ENCODE results near the gene SPOCD1. TPM values are rescaled to one million over a fixed set of nuclear protein-coding genes. Genes with fewer than 3 reads are reported as not detected.
A peak's percentile ranks its signal among the peaks of the same experiment; 100 is the strongest.

SPOCD1 gene
- total RNA-seq, 2 experiments from 2014 or later, result 0.60 to 1.0 TPM

DNA sequence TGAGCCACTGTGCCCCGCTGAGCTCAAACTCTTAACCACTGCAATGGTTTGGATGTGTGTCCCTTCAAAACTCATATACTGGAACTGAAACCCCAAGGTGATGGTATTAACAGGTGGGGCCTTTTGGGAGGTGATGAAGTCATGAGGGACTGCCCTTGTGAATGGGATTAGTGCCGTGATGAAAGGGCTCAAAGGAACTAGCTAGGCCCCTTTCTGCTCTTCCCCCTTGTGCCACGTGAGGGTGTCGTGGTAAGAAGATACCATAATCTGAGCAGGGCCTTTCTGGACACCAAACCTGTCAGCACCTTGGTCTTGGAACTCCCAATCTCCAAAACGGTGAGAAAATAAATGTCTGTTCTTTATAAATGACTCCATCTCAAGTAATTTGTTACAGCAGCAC lies 45.5 kb upstream of the SPOCD1 start:
- H3K79me2 ChIP-seq (ENCODE audit: insufficient read depth, low read depth, low read length), result no peaks in the 10 kb centered on the region
- no peaks in the 10 kb centered on the region for H3K36me3 ChIP-seq (ENCODE audit: insufficient read depth, low read length)
- no TSS peak for BruUV-seq (replicated peaks)
- no peak overlapping the region for H3K27ac ChIP-seq (ENCODE audit: low read depth, low read length, poor library complexity, severe bottlenecking)
- ChIA-PET CTCF (ENCODE audit: unreplicated experiment) (interaction anchor here (1.2 kb wide), 1 partner anchor 103 kb away, joined by 4 read pairs; no protein-coding TSS in a partner anchor), POLR2A (interaction anchor here (0.6 kb wide), 1 partner anchor 33 kb away, joined by 6 read pairs; no protein-coding TSS in a partner anchor)
- H2AFZ ChIP-seq (ENCODE audit: low read length), result no peak overlapping the region
- no peak for TF ChIP-seq EZH2phosphoT487 (IDR thresholded peaks at IDR 0.05; ENCODE audit: borderline replicate concordance, low read depth, low read length)
- TF ChIP-seq, protein P1, sequence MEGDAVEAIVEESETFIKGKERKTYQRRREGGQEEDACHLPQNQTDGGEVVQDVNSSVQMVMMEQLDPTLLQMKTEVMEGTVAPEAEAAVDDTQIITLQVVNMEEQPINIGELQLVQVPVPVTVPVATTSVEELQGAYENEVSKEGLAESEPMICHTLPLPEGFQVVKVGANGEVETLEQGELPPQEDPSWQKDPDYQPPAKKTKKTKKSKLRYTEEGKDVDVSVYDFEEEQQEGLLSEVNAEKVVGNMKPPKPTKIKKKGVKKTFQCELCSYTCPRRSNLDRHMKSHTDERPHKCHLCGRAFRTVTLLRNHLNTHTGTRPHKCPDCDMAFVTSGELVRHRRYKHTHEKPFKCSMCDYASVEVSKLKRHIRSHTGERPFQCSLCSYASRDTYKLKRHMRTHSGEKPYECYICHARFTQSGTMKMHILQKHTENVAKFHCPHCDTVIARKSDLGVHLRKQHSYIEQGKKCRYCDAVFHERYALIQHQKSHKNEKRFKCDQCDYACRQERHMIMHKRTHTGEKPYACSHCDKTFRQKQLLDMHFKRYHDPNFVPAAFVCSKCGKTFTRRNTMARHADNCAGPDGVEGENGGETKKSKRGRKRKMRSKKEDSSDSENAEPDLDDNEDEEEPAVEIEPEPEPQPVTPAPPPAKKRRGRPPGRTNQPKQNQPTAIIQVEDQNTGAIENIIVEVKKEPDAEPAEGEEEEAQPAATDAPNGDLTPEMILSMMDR (conservative IDR thresholded peaks at IDR 0.05; ENCODE audit: low read length), result peak; percentile 49
- H3K4me2 ChIP-seq (ENCODE audit: low read length), result no peak overlapping the region
- no peaks in the 10 kb centered on the region for H3K9me3 ChIP-seq (ENCODE audit: low read length)
- DNase-seq (ENCODE audit: low spot score), result peak; percentile 59
- no peaks in the 10 kb centered on the region for H3K9me2 ChIP-seq (ENCODE audit: insufficient read depth, low read length)
- H3K4me3 ChIP-seq (ENCODE audit: low read depth, low read length, poor library complexity, severe bottlenecking), result no peak overlapping the region
- intact Hi-C loops (cut with micrococcal nuclease; ENCODE audit: unreplicated experiment), result loop anchor here (5.0 kb wide), 1 partner anchor 101 kb away; no protein-coding TSS in a partner anchor
- H4K20me1 ChIP-seq (ENCODE audit: insufficient read depth, low read length), result no peaks in the 10 kb centered on the region
- H3K4me1 ChIP-seq (ENCODE audit: insufficient read depth, low read length, poor library complexity, severe bottlenecking), result peaks cover 10% of the 10 kb centered on the region

DNA sequence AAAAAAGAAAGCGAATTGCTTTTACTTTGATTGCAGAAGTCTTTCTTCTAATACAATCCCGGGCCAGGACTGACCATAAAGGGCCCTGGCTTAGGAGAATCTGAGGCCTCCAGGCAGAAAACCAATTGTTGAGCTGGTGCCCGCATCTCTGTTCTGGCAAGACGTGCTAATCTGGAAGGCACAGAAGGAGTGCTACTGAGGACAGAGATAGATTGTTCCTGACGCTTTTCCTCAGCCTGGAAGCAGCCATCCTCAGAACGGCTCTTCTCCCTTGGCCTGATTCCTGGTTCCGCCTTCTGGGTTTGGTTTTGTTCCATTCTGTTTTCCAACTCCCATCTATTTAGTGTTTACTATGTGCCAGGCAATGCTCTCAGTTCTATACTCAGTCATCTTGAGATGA lies 44.8 kb upstream of the SPOCD1 start:
- POLR2A ChIA-PET, result interaction anchor here (0.6 to 0.7 kb wide), 3 partner anchors 11 to 33 kb away, joined by 4 to 6 read pairs (median 5); no protein-coding TSS in a partner anchor
- Histone ChIP-seq H3K4me1 (ENCODE audit: insufficient read depth, low read length, poor library complexity, severe bottlenecking) (peaks cover 7% of the 10 kb centered on the region), H3K9me3 (ENCODE audit: low read length) (no peaks in the 10 kb centered on the region), H3K36me3 (ENCODE audit: insufficient read depth, low read length) (no peaks in the 10 kb centered on the region), H2AFZ (ENCODE audit: low read length) (no peak overlapping the region), H3K79me2 (ENCODE audit: insufficient read depth, low read depth, low read length) (no peaks in the 10 kb centered on the region), H3K4me2 (ENCODE audit: low read length) (no peak overlapping the region), H3K4me3 (ENCODE audit: low read depth, low read length, poor library complexity, severe bottlenecking) (no peak overlapping the region), H4K20me1 (ENCODE audit: insufficient read depth, low read length) (no peaks in the 10 kb centered on the region), H3K9me2 (ENCODE audit: insufficient read depth, low read length) (no peaks in the 10 kb centered on the region), H3K27ac (ENCODE audit: low read depth, low read length, poor library complexity, severe bottlenecking) (no peak overlapping the region)
- no TSS peak for BruUV-seq (replicated peaks)
- no peak for DNase-seq (ENCODE audit: low spot score)
- intact Hi-C loops (cut with micrococcal nuclease; ENCODE audit: unreplicated experiment), result loop anchor here (5.0 kb wide), 1 partner anchor 102 kb away; no protein-coding TSS in a partner anchor
- TF ChIP-seq EZH2phosphoT487 (IDR thresholded peaks at IDR 0.05; ENCODE audit: borderline replicate concordance, low read depth, low read length), result no peak
- TF ChIP-seq, protein P1 (conservative IDR thresholded peaks at IDR 0.05; ENCODE audit: low read length), result no peak
- CTCF ChIA-PET (ENCODE audit: unreplicated experiment), result interaction anchor here (1.2 kb wide), 1 partner anchor 103 kb away, joined by 4 read pairs; no protein-coding TSS in a partner anchor

DNA sequence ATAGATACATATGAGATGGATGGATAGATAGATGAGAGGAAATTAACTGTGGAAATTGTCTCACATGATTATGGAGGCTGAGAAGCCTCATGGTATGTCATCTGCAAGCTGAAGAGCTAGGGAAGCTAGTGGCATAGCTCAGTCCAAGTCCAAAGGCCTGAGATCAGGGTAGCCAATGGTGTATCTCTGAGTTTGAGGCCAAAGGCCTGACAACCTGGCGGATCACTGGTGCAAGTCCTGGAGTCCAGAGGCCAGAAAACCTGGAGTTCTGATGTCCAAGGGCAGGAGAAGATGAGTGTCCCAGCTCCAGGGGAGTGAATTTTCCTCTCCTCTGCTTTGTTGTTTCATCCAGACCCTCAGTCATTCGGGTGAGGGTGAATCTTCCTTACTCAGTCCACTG lies 43.9 kb upstream of the SPOCD1 start:
- CTCF ChIA-PET (ENCODE audit: unreplicated experiment), result interaction anchor here (0.9 kb wide), 1 partner anchor 80 kb away, joined by 3 read pairs; no protein-coding TSS in a partner anchor
- no peak for TF ChIP-seq EZH2phosphoT487 (IDR thresholded peaks at IDR 0.05; ENCODE audit: borderline replicate concordance, low read depth, low read length)
- TF ChIP-seq, protein P1 (conservative IDR thresholded peaks at IDR 0.05; ENCODE audit: low read length), result no peak

More for the DNA sequence above, 43.9 kb upstream of the SPOCD1 start:
- Histone ChIP-seq H3K36me3 (ENCODE audit: insufficient read depth, low read length) (no peaks in the 10 kb centered on the region), H3K27ac (ENCODE audit: low read depth, low read length, poor library complexity, severe bottlenecking) (no peak overlapping the region), H3K4me2 (ENCODE audit: low read length) (no peak overlapping the region), H3K79me2 (ENCODE audit: insufficient read depth, low read depth, low read length) (no peaks in the 10 kb centered on the region), H3K4me3 (ENCODE audit: low read depth, low read length, poor library complexity, severe bottlenecking) (no peak overlapping the region), H3K9me3 (ENCODE audit: low read length) (no peaks in the 10 kb centered on the region), H3K9me2 (ENCODE audit: insufficient read depth, low read length) (no peaks in the 10 kb centered on the region), H2AFZ (ENCODE audit: low read length) (no peak overlapping the region), H4K20me1 (ENCODE audit: insufficient read depth, low read length) (no peaks in the 10 kb centered on the region), H3K4me1 (ENCODE audit: insufficient read depth, low read length, poor library complexity, severe bottlenecking) (peaks cover 7% of the 10 kb centered on the region)
- BruUV-seq (replicated peaks), result no TSS peak
- intact Hi-C loops (cut with micrococcal nuclease; ENCODE audit: unreplicated experiment), result loop anchor here (5.0 kb wide), 1 partner anchor 103 kb away; no protein-coding TSS in a partner anchor
- no peak for DNase-seq (ENCODE audit: low spot score)
- POLR2A ChIA-PET, result no interaction called here
